OCI-LY1 (cell line): ENCODE measurements around the gene FRY.

Source experiments
- H2AFZ ChIP-seq: fragments of 200-600 bp; sonication (generic), shearing (Covaris generic); 2 replicates; pipeline ENCODE4 v1.6.0; 2014; ENCODE audit warnings: antibody characterized with exemption, mild to moderate bottlenecking, low read length
- H3F3A ChIP-seq: fragments of 200-600 bp; sonication (generic), shearing (Covaris generic); 2 replicates; pipeline ENCODE4 v1.6.0; 2014; ENCODE audit warnings: mild to moderate bottlenecking, antibody characterized with exemption, low read length, moderate library complexity; ENCODE audit not compliant: insufficient read depth
- H3K27ac ChIP-seq: fragments of 200-600 bp; sonication (generic); 2 replicates; pipeline ENCODE4 v1.5.1; 2014; ENCODE audit warnings: low read length, mixed run types, mild to moderate bottlenecking, low read depth; ENCODE audit not compliant: poor library complexity, severe bottlenecking
- H3K27me3 ChIP-seq: fragments of 200-600 bp; sonication (generic); 2 replicates; pipeline ENCODE4 v1.6.0; 2014; ENCODE audit warnings: antibody characterized with exemption, mild to moderate bottlenecking, low read length, moderate library complexity; ENCODE audit not compliant: insufficient read depth
- H3K36me3 ChIP-seq: fragments of 200-600 bp; sonication (generic); 2 replicates; pipeline ENCODE4 v1.6.1; 2014; ENCODE audit warnings: mild to moderate bottlenecking, antibody characterized with exemption, low read length, moderate library complexity, mixed read lengths; ENCODE audit not compliant: insufficient read depth
- H3K4me1 ChIP-seq: fragments of 200-600 bp; sonication (generic); 2 replicates; pipeline ENCODE4 v1.5.1; 2014; ENCODE audit warnings: mild to moderate bottlenecking, low read length, moderate library complexity; ENCODE audit not compliant: insufficient read depth, severe bottlenecking
- H3K4me2 ChIP-seq: fragments of 200-600 bp; sonication (generic), shearing (Covaris generic); 2 replicates; pipeline ENCODE4 v1.6.1; 2014; ENCODE audit warnings: low read length
- H3K4me3 ChIP-seq: fragments of 200-600 bp; sonication (generic); 2 replicates; pipeline ENCODE4 v1.5.1; 2014; ENCODE audit warnings: low read length, low read depth, mild to moderate bottlenecking, mixed read lengths; ENCODE audit not compliant: poor library complexity, severe bottlenecking
- H3K79me2 ChIP-seq: fragments of 200-600 bp; shearing (Covaris generic); 2 replicates; pipeline ENCODE4 v1.6.1; 2016; ENCODE audit warnings: mixed run types, low read length, mixed read lengths; ENCODE audit not compliant: insufficient read depth
- H3K9ac ChIP-seq: fragments of 200-600 bp; sonication (generic), shearing (Covaris generic); 2 replicates; pipeline ENCODE4 v1.6.1; 2014; ENCODE audit warnings: mild to moderate bottlenecking, low read length, mixed read lengths
- H3K9me2 ChIP-seq: fragments of 200-600 bp; sonication (generic), shearing (Covaris generic); 2 replicates; pipeline ENCODE4 v1.6.1; 2014; ENCODE audit warnings: low read depth, mild to moderate bottlenecking, low read length, mixed read lengths
- H3K9me3 ChIP-seq: fragments of 200-600 bp; shearing (Covaris generic); 2 replicates; pipeline ENCODE4 v1.6.1; 2014; ENCODE audit warnings: low read length, mixed read lengths
- H4K20me1 ChIP-seq: fragments of 200-600 bp; sonication (generic), shearing (Covaris generic); 2 replicates; pipeline ENCODE4 v1.6.0; 2016; ENCODE audit warnings: mild to moderate bottlenecking, low read length; ENCODE audit not compliant: insufficient read depth
- EZH2 ChIP-seq: fragments of 200-600 bp; sonication (generic), shearing (Covaris generic); IDR thresholded peaks from 2 replicates; pipeline ENCODE4 v1.8.0; 2017; ENCODE audit warnings: borderline replicate concordance, mixed run types, mild to moderate bottlenecking, antibody characterized with exemption, low read length, moderate library complexity, mixed read lengths
- TF ChIP-seq, protein P1 (sequence below): fragments of 200-600 bp; sonication (generic), shearing (Covaris generic); IDR thresholded peaks from 2 replicates; pipeline ENCODE4 v1.5.1; 2017; ENCODE audit warnings: mild to moderate bottlenecking, antibody characterized with exemption, low read length, moderate library complexity, mixed read lengths

Gene FRY

DNA sequence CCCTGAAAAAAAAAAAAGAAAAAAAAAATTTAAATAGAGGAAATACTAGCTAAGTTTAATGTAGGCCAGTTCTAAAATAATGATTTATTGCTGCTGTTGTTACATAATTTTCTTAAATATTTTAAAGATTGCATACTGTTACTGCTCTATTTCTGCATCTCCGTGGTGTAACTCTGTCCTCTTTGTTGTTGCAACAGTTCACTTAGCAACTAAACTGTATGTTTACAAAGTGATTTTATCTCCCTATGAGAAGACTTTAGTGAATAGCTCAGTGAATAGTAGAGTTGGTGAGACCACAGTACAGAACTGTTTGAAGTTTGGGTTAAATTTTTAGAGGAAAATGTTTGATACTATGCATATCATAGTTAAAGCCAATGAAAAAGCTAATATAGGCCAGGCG, 303.1 kb downstream of the FRY start:
- Histone ChIP-seq H3K4me1 (no peaks in the 10 kb centered on the region), H3F3A (0 out of 2 replicates have a peak, but pooled peaks cover 4% of the 10 kb centered on the region), H3K79me2 (no peaks in the 10 kb centered on the region), H3K4me2 (no peak overlapping the region), H3K9ac (no peak overlapping the region), H4K20me1 (no peaks in the 10 kb centered on the region), H3K4me3 (no peak overlapping the region), H3K36me3 (peaks cover 73% of the 10 kb centered on the region), H3K9me2 (no peaks in the 10 kb centered on the region), H2AFZ (no peak overlapping the region), H3K9me3 (peaks cover 7% of the 10 kb centered on the region; the same call in 1 of the 2 replicates), H3K27me3 (no peaks in the 10 kb centered on the region), H3K27ac (no peak overlapping the region)
- no peak for TF ChIP-seq EZH2
- TF ChIP-seq, protein P1, sequence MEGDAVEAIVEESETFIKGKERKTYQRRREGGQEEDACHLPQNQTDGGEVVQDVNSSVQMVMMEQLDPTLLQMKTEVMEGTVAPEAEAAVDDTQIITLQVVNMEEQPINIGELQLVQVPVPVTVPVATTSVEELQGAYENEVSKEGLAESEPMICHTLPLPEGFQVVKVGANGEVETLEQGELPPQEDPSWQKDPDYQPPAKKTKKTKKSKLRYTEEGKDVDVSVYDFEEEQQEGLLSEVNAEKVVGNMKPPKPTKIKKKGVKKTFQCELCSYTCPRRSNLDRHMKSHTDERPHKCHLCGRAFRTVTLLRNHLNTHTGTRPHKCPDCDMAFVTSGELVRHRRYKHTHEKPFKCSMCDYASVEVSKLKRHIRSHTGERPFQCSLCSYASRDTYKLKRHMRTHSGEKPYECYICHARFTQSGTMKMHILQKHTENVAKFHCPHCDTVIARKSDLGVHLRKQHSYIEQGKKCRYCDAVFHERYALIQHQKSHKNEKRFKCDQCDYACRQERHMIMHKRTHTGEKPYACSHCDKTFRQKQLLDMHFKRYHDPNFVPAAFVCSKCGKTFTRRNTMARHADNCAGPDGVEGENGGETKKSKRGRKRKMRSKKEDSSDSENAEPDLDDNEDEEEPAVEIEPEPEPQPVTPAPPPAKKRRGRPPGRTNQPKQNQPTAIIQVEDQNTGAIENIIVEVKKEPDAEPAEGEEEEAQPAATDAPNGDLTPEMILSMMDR = no peak

- Histone ChIP-seq H3K9me3 (peaks cover 12% of the 10 kb centered on the region; the same call in 1 of the 2 replicates), H4K20me1 (no peaks in the 10 kb centered on the region), H2AFZ (no peak overlapping the region), H3K27ac (no peak overlapping the region), H3K79me2 (no peaks in the 10 kb centered on the region), H3K4me3 (no peak overlapping the region), H3K4me1 (no peaks in the 10 kb centered on the region), H3K27me3 (no peaks in the 10 kb centered on the region), H3K4me2 (no peak overlapping the region), H3K9me2 (no peaks in the 10 kb centered on the region), H3K9ac (no peak overlapping the region), H3K36me3 (peaks cover 25% of the 10 kb centered on the region), H3F3A (no peaks in the 10 kb centered on the region; the same call in 1 of the 2 replicates)
- TF ChIP-seq, protein P1 = no peak
- no peak for TF ChIP-seq EZH2
Measured at GRCh38 chr13:32340914-32341313, 309.3 kb downstream of the FRY start.

GRCh38 chr13:32347651-32348050, 316.1 kb downstream of the FRY start:
- H3K9ac ChIP-seq = no peak overlapping the region
- no peaks in the 10 kb centered on the region for H3K9me3 ChIP-seq
- no peaks in the 10 kb centered on the region for H3K9me2 ChIP-seq
- no peak for TF ChIP-seq EZH2
- TF ChIP-seq, protein P1 = no peak
- H3K27ac ChIP-seq = no peak overlapping the region
- no peaks in the 10 kb centered on the region; the same call in 1 of the 2 replicates for H3F3A ChIP-seq
- H3K27me3 ChIP-seq = no peaks in the 10 kb centered on the region
- no peaks in the 10 kb centered on the region for H3K4me1 ChIP-seq
- H3K79me2 ChIP-seq = no peaks in the 10 kb centered on the region
- H3K4me3 ChIP-seq = no peak overlapping the region
- H3K4me2 ChIP-seq = no peak overlapping the region
- H3K36me3 ChIP-seq = peaks cover 39% of the 10 kb centered on the region
- H2AFZ ChIP-seq = no peak overlapping the region
- no peaks in the 10 kb centered on the region for H4K20me1 ChIP-seq
